K562 (cell line): Measurements from ENCODE around the gene PAFAH1B1. TPM values are rescaled to one million over a fixed set of nuclear protein-coding genes. Genes with fewer than 3 reads are reported as not detected.

Source experiments
- CBX1 ChIP-seq: sonication (generic); IDR thresholded peaks from 2 replicates; pipeline ENCODE4 v1.6.1; 2016; ENCODE audit warnings: antibody characterized with exemption, low read depth, mild to moderate bottlenecking
- CXXC5 ChIP-seq: fragments of 250-450 bp; sonication (Bioruptor Pico); IDR thresholded peaks from 2 replicates; pipeline ENCODE4 v1.8.0; 2022; ENCODE audit warnings: inconsistent platforms, mild to moderate bottlenecking, moderate library complexity
- E2F6 ChIP-seq, 2 experiments: IDR thresholded peaks; 2 replicates each; pipeline ENCODE4 v1.6.1; 2011; ENCODE audit warnings: borderline replicate concordance in 1 of 2, control low read depth in 1 of 2, low read depth in 1 of 2, low read length in 1 of 2, mild to moderate bottlenecking in 1 of 2, mixed read lengths in 1 of 2, moderate library complexity in 1 of 2; ENCODE audit not compliant: insufficient read depth in 1 of 2, insufficient read length in 1 of 2, poor library complexity in 1 of 2, severe bottlenecking in 1 of 2; ENCODE audit errors: extremely low read depth in 1 of 2
- MAX ChIP-seq: sonication (generic); formaldehyde crosslinking; IDR thresholded peaks from 2 replicates; pipeline ENCODE4 v1.9.0; 2022; ENCODE audit warnings: mild to moderate bottlenecking, missing genetic modification reagents
- RERE ChIP-seq: sonication (generic); formaldehyde crosslinking; IDR thresholded peaks from 2 replicates; pipeline ENCODE4 v1.8.0; 2023; ENCODE audit warnings: missing genetic modification reagents, mild to moderate bottlenecking, borderline replicate concordance
- ZFP30 ChIP-seq: fragments of 250-450 bp; sonication (Bioruptor Pico); IDR thresholded peaks from 2 replicates; pipeline ENCODE4 v1.8.0; 2022; ENCODE audit warnings: moderate library complexity, mild to moderate bottlenecking, inconsistent platforms, borderline replicate concordance
- polyA plus RNA-seq, 8 experiments: library from polyadenylated mRNA; depleted of rRNA in 4 of 8; stranded (reverse) in 5 of 8; unstranded in 3 of 8; fragments of >200 nt; fragmentation: Nextera tagmentation in 2 of 8; fragmentation: Illumina TruSeq in 1 of 8; extraction: Ambion mirVana in 2 of 8; extraction: Trizol in 1 of 8; gene quantifications; 2 replicates each; pipeline versions ENCODE4 v1.2.1 to v1.2.3, GENCODE V29; 2011 to 2014; ENCODE audit warnings: inconsistent platforms in 1 of 8, missing spikeins in 1 of 8
- total RNA-seq, 7 experiments: library from RNA; depleted of rRNA in 6 of 7; stranded (reverse); fragments of >200 nt in 6 of 7; fragmentation: Illumina TruSeq in 2 of 7; extraction: Trizol in 2 of 7; gene quantifications; 2 replicates each; pipeline versions ENCODE4 v1.2.1 to v1.2.3, GENCODE V29; 2011 to 2021; ENCODE audit warnings: low replicate concordance in 1 of 7
- TF ChIP-seq, protein P1 (sequence below), 3 experiments: IDR thresholded peaks in 2 of 3; conservative IDR thresholded peaks in 1 of 3; 2 replicates each; pipeline ENCODE4 v1.5.1; 2011 to 2012; ENCODE audit warnings: low read length in 3 of 3, mild to moderate bottlenecking in 3 of 3, control low read depth in 2 of 3, improper control_type of control experiment in 1 of 3, inconsistent platforms in 1 of 3, low read depth in 1 of 3, mixed read lengths in 1 of 3, moderate library complexity in 1 of 3; ENCODE audit not compliant: insufficient read depth in 2 of 3
- TF ChIP-seq, protein P2 (sequence below): sonication (generic); formaldehyde crosslinking; IDR thresholded peaks from 2 replicates; pipeline ENCODE4 v1.8.0; 2022; ENCODE audit warnings: mild to moderate bottlenecking, missing genetic modification reagents
- TF ChIP-seq, protein P3 (sequence below): IDR thresholded peaks from 2 replicates; pipeline ENCODE4 v1.6.1; 2011; ENCODE audit warnings: borderline replicate concordance, low read depth, mild to moderate bottlenecking, moderate library complexity, low read length; ENCODE audit not compliant: insufficient read depth, poor library complexity, severe bottlenecking
- TF ChIP-seq, protein P4 (sequence below): sonication (generic); formaldehyde crosslinking; IDR thresholded peaks from 2 replicates; pipeline ENCODE4 v1.8.0; 2022; ENCODE audit warnings: missing genetic modification reagents, mild to moderate bottlenecking, moderate library complexity, borderline replicate concordance

PAFAH1B1 gene
- total and polyA plus RNA-seq, 9 of the 15 experiments (the other 6 are each of a cell fraction or from before 2014, with no cell fraction given), result 23.3 to 66.4 (median 40.2) TPM

GRCh38 chr17:2724784-2725164 lies 131.3 kb downstream of the PAFAH1B1 start (continued):
- TF ChIP-seq, protein P1, sequence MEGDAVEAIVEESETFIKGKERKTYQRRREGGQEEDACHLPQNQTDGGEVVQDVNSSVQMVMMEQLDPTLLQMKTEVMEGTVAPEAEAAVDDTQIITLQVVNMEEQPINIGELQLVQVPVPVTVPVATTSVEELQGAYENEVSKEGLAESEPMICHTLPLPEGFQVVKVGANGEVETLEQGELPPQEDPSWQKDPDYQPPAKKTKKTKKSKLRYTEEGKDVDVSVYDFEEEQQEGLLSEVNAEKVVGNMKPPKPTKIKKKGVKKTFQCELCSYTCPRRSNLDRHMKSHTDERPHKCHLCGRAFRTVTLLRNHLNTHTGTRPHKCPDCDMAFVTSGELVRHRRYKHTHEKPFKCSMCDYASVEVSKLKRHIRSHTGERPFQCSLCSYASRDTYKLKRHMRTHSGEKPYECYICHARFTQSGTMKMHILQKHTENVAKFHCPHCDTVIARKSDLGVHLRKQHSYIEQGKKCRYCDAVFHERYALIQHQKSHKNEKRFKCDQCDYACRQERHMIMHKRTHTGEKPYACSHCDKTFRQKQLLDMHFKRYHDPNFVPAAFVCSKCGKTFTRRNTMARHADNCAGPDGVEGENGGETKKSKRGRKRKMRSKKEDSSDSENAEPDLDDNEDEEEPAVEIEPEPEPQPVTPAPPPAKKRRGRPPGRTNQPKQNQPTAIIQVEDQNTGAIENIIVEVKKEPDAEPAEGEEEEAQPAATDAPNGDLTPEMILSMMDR (IDR thresholded peaks at IDR 0.05 in 2 of 3, conservative IDR thresholded peaks at IDR 0.05 in 1 of 3; ENCODE audit: insufficient read depth in 2 of 3, low read depth in 1 of 3, low read length in 3 of 3), result peak in 2 of 3 experiments; percentile 26 to 62; a peak in 4 of 6 replicates
- TF ChIP-seq CBX1, result no peak
- TF ChIP-seq MAX (CRISPR knock-in tag), result peak; percentile 74
- TF ChIP-seq, protein P2, sequence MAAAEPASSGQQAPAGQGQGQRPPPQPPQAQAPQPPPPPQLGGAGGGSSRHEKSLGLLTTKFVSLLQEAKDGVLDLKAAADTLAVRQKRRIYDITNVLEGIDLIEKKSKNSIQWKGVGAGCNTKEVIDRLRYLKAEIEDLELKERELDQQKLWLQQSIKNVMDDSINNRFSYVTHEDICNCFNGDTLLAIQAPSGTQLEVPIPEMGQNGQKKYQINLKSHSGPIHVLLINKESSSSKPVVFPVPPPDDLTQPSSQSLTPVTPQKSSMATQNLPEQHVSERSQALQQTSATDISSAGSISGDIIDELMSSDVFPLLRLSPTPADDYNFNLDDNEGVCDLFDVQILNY (CRISPR knock-in tag), result no peak
- TF ChIP-seq ZFP30, result no peak
- TF ChIP-seq E2F6 (IDR thresholded peaks at IDR 0.05; ENCODE audit: borderline replicate concordance in 1 of 2, extremely low read depth in 1 of 2, insufficient read depth in 1 of 2, insufficient read length in 1 of 2, low read depth in 1 of 2, low read length in 1 of 2, poor library complexity in 1 of 2, severe bottlenecking in 1 of 2), result peak; percentile 65 to 93
- peak; percentile 42; the same call in 1 of the 2 replicates for TF ChIP-seq CXXC5 (CRISPR knock-in tag)
- TF ChIP-seq, protein P3, sequence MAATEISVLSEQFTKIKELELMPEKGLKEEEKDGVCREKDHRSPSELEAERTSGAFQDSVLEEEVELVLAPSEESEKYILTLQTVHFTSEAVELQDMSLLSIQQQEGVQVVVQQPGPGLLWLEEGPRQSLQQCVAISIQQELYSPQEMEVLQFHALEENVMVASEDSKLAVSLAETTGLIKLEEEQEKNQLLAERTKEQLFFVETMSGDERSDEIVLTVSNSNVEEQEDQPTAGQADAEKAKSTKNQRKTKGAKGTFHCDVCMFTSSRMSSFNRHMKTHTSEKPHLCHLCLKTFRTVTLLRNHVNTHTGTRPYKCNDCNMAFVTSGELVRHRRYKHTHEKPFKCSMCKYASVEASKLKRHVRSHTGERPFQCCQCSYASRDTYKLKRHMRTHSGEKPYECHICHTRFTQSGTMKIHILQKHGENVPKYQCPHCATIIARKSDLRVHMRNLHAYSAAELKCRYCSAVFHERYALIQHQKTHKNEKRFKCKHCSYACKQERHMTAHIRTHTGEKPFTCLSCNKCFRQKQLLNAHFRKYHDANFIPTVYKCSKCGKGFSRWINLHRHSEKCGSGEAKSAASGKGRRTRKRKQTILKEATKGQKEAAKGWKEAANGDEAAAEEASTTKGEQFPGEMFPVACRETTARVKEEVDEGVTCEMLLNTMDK, result peak; percentile 12
- no peak for TF ChIP-seq RERE (CRISPR knock-in tag)
- TF ChIP-seq, protein P4, sequence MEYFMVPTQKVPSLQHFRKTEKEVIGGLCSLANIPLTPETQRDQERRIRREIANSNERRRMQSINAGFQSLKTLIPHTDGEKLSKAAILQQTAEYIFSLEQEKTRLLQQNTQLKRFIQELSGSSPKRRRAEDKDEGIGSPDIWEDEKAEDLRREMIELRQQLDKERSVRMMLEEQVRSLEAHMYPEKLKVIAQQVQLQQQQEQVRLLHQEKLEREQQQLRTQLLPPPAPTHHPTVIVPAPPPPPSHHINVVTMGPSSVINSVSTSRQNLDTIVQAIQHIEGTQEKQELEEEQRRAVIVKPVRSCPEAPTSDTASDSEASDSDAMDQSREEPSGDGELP, result peak; percentile 54; the same call in 1 of the 2 replicates
